ENCODE measurements around the gene GPBAR1.

GRCh38 chr2:218262631-218263586 lies 2.1 kb downstream of the GPBAR1 start:
- TF ChIP-seq POLR2A (IDR thresholded peaks at IDR 0.05; ENCODE audit: extremely low read depth, insufficient read length): no peak
- TF ChIP-seq MAX (IDR thresholded peaks at IDR 0.05; ENCODE audit: low read depth, low read length): no peak
- TF ChIP-seq CTCF (IDR thresholded peaks at IDR 0.05; ENCODE audit: low read depth, low read length): no peak
- no peak for TF ChIP-seq MYC (IDR thresholded peaks at IDR 0.05; ENCODE audit: low read depth, low read length)

Measured in NB4 (cell line).